Mucosa of descending colon (tissue), 3 donors: Measurements from ENCODE around the gene AFTPH. TPM values are rescaled to one million over a fixed set of nuclear protein-coding genes. Genes with fewer than 3 reads are reported as not detected.

Experiments
- ATAC-seq: fragments of 200-7000 bp; cut with Tn5 transposase; one replicate; pipeline ENCODE4 v1.9.1; 2020; ENCODE audit warnings: mild to moderate bottlenecking, moderate library complexity
- DNase-seq, 3 donors: peaks; one replicate each; pipeline ENCODE4 v3.0.0-alpha.2; 2020
- H3K36me3 ChIP-seq: fragments of 200-600 bp; one replicate; pipeline ENCODE4 v1.8.0; 2021; ENCODE audit warnings: low read depth, mild to moderate bottlenecking
- H3K4me1 ChIP-seq: fragments of 200-600 bp; one replicate; pipeline ENCODE4 v1.8.0; 2021; ENCODE audit warnings: low read depth, mild to moderate bottlenecking
- H3K4me3 ChIP-seq: fragments of 200-600 bp; one replicate; pipeline ENCODE4 v1.8.0; 2021; ENCODE audit warnings: mild to moderate bottlenecking
- H3K9me3 ChIP-seq: fragments of 200-600 bp; one replicate; pipeline ENCODE4 v1.8.0; 2021; ENCODE audit warnings: mild to moderate bottlenecking
- intact Hi-C, 2 donors: fragments of 100-400 bp; cut with DNase I in 1 of 2; cut with micrococcal nuclease in 1 of 2; formaldehyde crosslinking; loops; one replicate each; pipeline versions ENCODE4 v1.11.0 to v1.11.1; 2022; cut with DNase I, micrococcal nuclease
- long read RNA-seq, 2 donors: library from polyadenylated mRNA; unstranded; transcript quantifications; one replicate each; pipeline ENCODE4 v2.0.0, GENCODE V29; 2019 to 2021
- total RNA-seq, 3 donors: library from RNA; stranded (reverse); fragmentation: NEBNext Ultra II Directional in 2 of 3; extraction: Animal tissue kit (Norgen Biotek cat#: 25700) in 2 of 3; gene quantifications; one replicate each; pipeline versions ENCODE4 v1.2.1 to v1.2.4, GENCODE V29; 2021 to 2023
- TF ChIP-seq, protein P1 (sequence below): fragments of 200-600 bp; IDR thresholded peaks from one replicate; pipeline ENCODE4 v1.8.0; 2022; ENCODE audit warnings: antibody characterized with exemption, mild to moderate bottlenecking
- donor health status: DM: no; HTN: no; CAD: no; lungs with moderate emphysema.
- donor health status: DM: no; HTN: no; CAD: no.
- donor health status: DM: no; HTN: yes; CAD: no.

AFTPH gene, protein sequence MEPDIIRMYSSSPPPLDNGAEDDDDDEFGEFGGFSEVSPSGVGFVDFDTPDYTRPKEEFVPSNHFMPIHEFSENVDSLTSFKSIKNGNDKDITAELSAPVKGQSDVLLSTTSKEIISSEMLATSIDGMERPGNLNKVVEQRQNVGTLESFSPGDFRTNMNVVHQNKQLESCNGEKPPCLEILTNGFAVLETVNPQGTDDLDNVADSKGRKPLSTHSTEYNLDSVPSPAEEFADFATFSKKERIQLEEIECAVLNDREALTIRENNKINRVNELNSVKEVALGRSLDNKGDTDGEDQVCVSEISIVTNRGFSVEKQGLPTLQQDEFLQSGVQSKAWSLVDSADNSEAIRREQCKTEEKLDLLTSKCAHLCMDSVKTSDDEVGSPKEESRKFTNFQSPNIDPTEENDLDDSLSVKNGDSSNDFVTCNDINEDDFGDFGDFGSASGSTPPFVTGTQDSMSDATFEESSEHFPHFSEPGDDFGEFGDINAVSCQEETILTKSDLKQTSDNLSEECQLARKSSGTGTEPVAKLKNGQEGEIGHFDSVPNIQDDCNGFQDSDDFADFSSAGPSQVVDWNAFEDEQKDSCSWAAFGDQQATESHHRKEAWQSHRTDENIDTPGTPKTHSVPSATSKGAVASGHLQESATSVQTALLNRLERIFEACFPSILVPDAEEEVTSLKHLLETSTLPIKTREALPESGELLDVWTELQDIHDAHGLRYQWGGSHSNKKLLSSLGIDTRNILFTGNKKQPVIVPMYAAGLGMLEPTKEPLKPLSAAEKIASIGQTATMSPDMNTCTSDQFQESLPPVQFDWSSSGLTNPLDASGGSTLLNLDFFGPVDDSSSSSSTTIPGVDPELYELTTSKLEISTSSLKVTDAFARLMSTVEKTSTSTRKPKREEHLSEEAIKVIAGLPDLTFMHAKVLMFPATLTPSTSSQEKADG
- 10 to 100 TPM; 45.9 to 61.2 (median 50.4) TPM for total RNA-seq
- long read RNA-seq, donor 1, full-length matches to known transcripts, result 31 of 59 reads
- long read RNA-seq, donor 1, partial matches to known transcripts, result 4 of 59 reads
- long read RNA-seq, donor 1, other reads (novel, unspliced or antisense), result 24 of 59 reads
- long read RNA-seq, donor 2, full-length matches to known transcripts, result 5 of 12 reads
- long read RNA-seq, donor 2, partial matches to known transcripts, result 2 of 12 reads
- long read RNA-seq, donor 2, other reads (novel, unspliced or antisense), result 5 of 12 reads

GRCh38 chr2:64523666-64524603, at the start of gene AFTPH:
Gene AFTPH, plus strand, starts transcription at chr2:64524328. Its CDS starts 27,147 bp downstream, at chr2:64551475.
- TF ChIP-seq, protein P1, sequence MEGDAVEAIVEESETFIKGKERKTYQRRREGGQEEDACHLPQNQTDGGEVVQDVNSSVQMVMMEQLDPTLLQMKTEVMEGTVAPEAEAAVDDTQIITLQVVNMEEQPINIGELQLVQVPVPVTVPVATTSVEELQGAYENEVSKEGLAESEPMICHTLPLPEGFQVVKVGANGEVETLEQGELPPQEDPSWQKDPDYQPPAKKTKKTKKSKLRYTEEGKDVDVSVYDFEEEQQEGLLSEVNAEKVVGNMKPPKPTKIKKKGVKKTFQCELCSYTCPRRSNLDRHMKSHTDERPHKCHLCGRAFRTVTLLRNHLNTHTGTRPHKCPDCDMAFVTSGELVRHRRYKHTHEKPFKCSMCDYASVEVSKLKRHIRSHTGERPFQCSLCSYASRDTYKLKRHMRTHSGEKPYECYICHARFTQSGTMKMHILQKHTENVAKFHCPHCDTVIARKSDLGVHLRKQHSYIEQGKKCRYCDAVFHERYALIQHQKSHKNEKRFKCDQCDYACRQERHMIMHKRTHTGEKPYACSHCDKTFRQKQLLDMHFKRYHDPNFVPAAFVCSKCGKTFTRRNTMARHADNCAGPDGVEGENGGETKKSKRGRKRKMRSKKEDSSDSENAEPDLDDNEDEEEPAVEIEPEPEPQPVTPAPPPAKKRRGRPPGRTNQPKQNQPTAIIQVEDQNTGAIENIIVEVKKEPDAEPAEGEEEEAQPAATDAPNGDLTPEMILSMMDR, result no peak
- Histone ChIP-seq H3K9me3 (no peaks in the 10 kb centered on the region), H3K4me1 (peaks cover 21% of the 10 kb centered on the region), H3K36me3 (no peaks in the 10 kb centered on the region), H3K4me3 (peak within 1 kb of the TSS; percentile 97)
- intact Hi-C loops, result no loop called here
- ATAC-seq (peak; percentile 98), DNase-seq (peak; percentile 97 to 100 (median 99))

- no peak overlapping the region for H3K4me3 ChIP-seq
- H3K4me1 ChIP-seq, result no peaks in the 10 kb centered on the region
- intact Hi-C loops, result no loop called here
- TF ChIP-seq, protein P1, result no peak
- DNase-seq (no peak), ATAC-seq (no peak)
- no peaks in the 10 kb centered on the region for H3K36me3 ChIP-seq
- no peaks in the 10 kb centered on the region for H3K9me3 ChIP-seq
These were observed 49.5 kb upstream of the AFTPH start for GRCh38 chr2:64474636-64475035.

- no peaks in the 10 kb centered on the region for H3K9me3 ChIP-seq
- no peaks in the 10 kb centered on the region for H3K36me3 ChIP-seq
- DNase-seq (no peak), ATAC-seq (no peak)
- TF ChIP-seq, protein P1, result no peak
- H3K4me3 ChIP-seq, result no peak overlapping the region
- H3K4me1 ChIP-seq, result no peaks in the 10 kb centered on the region
- intact Hi-C loops, result no loop called here
These were observed 47.1 kb upstream of the AFTPH start for GRCh38 chr2:64477037-64477436.

GRCh38 chr2:64477979-64478378, 46.1 kb upstream of the AFTPH start:
- TF ChIP-seq, protein P1, result no peak
- Histone ChIP-seq H3K36me3 (no peaks in the 10 kb centered on the region), H3K4me3 (no peak overlapping the region), H3K9me3 (no peaks in the 10 kb centered on the region), H3K4me1 (no peaks in the 10 kb centered on the region)
- no peak for DNase-seq
- no peak for ATAC-seq
- intact Hi-C loops, result no loop called here
